ENCODE measurements around the gene ANKRD23.
"Not testable (repeated sequence)": the region's sequence is repeated elsewhere in the genome, so short reads cannot be mapped to it uniquely, and the experiment has no call there.

The ANKRD23 gene

GRCh38 chr2:96816127-96816835 is 27.5 kb downstream of the ANKRD23 start, which contains the start of gene CNNM3:
TSS of gene CNNM3 (plus strand) at chr2:96816268. CDS start at chr2:96816278, 10 bp downstream.
- DNase-seq (ENCODE audit: low read depth in 3 of 3), result peak; percentile 92 to 94 (median 93)

- no peak for DNase-seq (ENCODE audit: low read depth in 3 of 3)
These were observed 28.3 kb downstream of the ANKRD23 start for GRCh38 chr2:96815326-96816126.

GRCh38 chr2:96813656-96814055 is 30.2 kb downstream of the ANKRD23 start:
- DNase-seq (ENCODE audit: low read depth in 3 of 3), result no peak

- DNase-seq (ENCODE audit: low read depth in 3 of 3), result no peak
These were observed 31.9 kb downstream of the ANKRD23 start for GRCh38 chr2:96811917-96812316.

- no peak for DNase-seq (ENCODE audit: low read depth in 3 of 3)
These were observed 33.0 kb downstream of the ANKRD23 start for GRCh38 chr2:96810783-96811192.

GRCh38 chr2:96809951-96810782 is 33.7 kb downstream of the ANKRD23 start:
- DNase-seq (ENCODE audit: low read depth in 3 of 3), result no peak

- no peak for DNase-seq (ENCODE audit: low read depth in 3 of 3)
These were observed 34.5 kb downstream of the ANKRD23 start for GRCh38 chr2:96809216-96809882.

- no peak for DNase-seq (ENCODE audit: low read depth in 3 of 3)
These were observed 35.5 kb downstream of the ANKRD23 start for GRCh38 chr2:96808176-96808837.

- DNase-seq (ENCODE audit: low read depth in 3 of 3), result no peak
These were observed 36.7 kb downstream of the ANKRD23 start for GRCh38 chr2:96807127-96807471.

- DNase-seq (ENCODE audit: low read depth in 3 of 3), result no peak
These were observed 37.2 kb downstream of the ANKRD23 start for GRCh38 chr2:96806468-96807126.

- DNase-seq (ENCODE audit: low read depth in 3 of 3), result not testable (repeated sequence)
These were observed 37.9 kb downstream of the ANKRD23 start for GRCh38 chr2:96805946-96806345.

GRCh38 chr2:96804986-96805385 is 38.8 kb downstream of the ANKRD23 start:
- no peak for DNase-seq (ENCODE audit: low read depth in 3 of 3)

- DNase-seq (ENCODE audit: low read depth in 3 of 3), result no peak
These were observed 41.1 kb downstream of the ANKRD23 start for GRCh38 chr2:96802721-96803120.

- DNase-seq (ENCODE audit: low read depth in 3 of 3), result peak in 1 of 3 experiments; percentile 18
These were observed 41.8 kb downstream of the ANKRD23 start for GRCh38 chr2:96801786-96802595.

GRCh38 chr2:96801005-96801785 is 42.6 kb downstream of the ANKRD23 start:
- peak; percentile 48 to 58 (median 54) for DNase-seq (ENCODE audit: low read depth in 3 of 3)

GRCh38 chr2:96800061-96801004 is 43.5 kb downstream of the ANKRD23 start:
- no peak for DNase-seq (ENCODE audit: low read depth in 3 of 3)

GRCh38 chr2:96799623-96799935 is 44.2 kb downstream of the ANKRD23 start:
- DNase-seq (ENCODE audit: low read depth in 3 of 3), result no peak

Data from stimulated activated CD4-positive, alpha-beta T cell treated with anti-CD3 and anti-CD28 coated beads, TNF-alpha, amount 100 ng/mL, for 4 hours (primary cell).